ENCODE measurements around the gene COP1.

DNA sequence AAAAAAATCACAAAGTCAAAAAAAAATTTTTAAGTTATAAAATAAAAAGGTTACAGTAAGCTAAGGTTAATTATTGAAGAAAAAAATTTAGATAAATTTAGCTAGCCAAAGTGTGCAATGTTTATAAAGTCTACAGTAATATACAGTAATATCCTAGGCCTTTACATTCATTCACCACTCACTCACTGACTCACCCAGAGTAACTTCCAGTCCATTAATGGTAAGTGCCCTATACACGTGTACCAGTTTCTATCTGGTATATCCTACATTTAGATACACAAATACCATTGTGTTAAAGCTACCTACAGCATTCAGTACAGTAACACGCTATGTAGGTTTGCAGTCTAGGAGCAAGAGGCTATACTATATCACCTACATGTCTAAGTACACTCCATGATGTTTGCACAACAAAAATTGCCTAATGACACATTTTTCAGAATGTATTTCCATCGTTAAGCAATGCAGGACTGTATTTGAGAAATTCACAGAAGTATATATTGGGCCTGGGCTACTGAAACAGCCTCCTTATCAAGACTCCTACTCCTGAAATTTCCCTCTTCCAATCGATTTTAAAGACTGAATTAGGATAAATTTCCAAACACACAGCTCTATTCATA, 155.1 kb downstream of the COP1 start:
- TF ChIP-seq, protein P1, sequence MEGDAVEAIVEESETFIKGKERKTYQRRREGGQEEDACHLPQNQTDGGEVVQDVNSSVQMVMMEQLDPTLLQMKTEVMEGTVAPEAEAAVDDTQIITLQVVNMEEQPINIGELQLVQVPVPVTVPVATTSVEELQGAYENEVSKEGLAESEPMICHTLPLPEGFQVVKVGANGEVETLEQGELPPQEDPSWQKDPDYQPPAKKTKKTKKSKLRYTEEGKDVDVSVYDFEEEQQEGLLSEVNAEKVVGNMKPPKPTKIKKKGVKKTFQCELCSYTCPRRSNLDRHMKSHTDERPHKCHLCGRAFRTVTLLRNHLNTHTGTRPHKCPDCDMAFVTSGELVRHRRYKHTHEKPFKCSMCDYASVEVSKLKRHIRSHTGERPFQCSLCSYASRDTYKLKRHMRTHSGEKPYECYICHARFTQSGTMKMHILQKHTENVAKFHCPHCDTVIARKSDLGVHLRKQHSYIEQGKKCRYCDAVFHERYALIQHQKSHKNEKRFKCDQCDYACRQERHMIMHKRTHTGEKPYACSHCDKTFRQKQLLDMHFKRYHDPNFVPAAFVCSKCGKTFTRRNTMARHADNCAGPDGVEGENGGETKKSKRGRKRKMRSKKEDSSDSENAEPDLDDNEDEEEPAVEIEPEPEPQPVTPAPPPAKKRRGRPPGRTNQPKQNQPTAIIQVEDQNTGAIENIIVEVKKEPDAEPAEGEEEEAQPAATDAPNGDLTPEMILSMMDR (IDR thresholded peaks at IDR 0.05), result no peak
- no peak for TF ChIP-seq POLR2A (IDR thresholded peaks at IDR 0.05)
